Stimulated activated CD8-positive, alpha-beta memory T cell treated with anti-CD3 and anti-CD28 coated beads, Interleukin-4, amount 100 ng/mL, for 4 hours (primary cell): ENCODE results near the gene DAZAP2.

ENCODE experiments used
- DNase-seq, 2 donors: peaks; one replicate each; pipeline ENCODE4 v3.0.0-alpha.2; 2020; ENCODE audit warnings: low read depth in 2 of 2, low spot score in 1 of 2

DAZAP2 gene

GRCh38 chr12:51238510-51239334 lies at the start of gene DAZAP2:
DAZAP2 (plus strand) TSS chr12:51238826; CDS start chr12:51238908, 82 bp downstream.
- DNase-seq = peak; percentile 77 to 91

- no peak for DNase-seq
Measured at GRCh38 chr12:51189790-51190355, 48.8 kb upstream of the DAZAP2 start.

GRCh38 chr12:51190820-51191219 lies 47.8 kb upstream of the DAZAP2 start:
- DNase-seq = no peak

GRCh38 chr12:51191516-51192283 lies 46.9 kb upstream of the DAZAP2 start:
- no peak for DNase-seq

GRCh38 chr12:51192284-51192671 lies 46.3 kb upstream of the DAZAP2 start:
- DNase-seq = no peak

- no peak for DNase-seq
Measured at GRCh38 chr12:51195841-51196240, 42.8 kb upstream of the DAZAP2 start.

GRCh38 chr12:51196547-51196946 lies 42.1 kb upstream of the DAZAP2 start:
- no peak for DNase-seq

- no peak for DNase-seq
Measured at GRCh38 chr12:51197736-51198567, 40.7 kb upstream of the DAZAP2 start.

- no peak for DNase-seq
Measured at GRCh38 chr12:51198568-51199365, 39.9 kb upstream of the DAZAP2 start.

- no peak for DNase-seq
Measured at GRCh38 chr12:51199366-51199945, 39.2 kb upstream of the DAZAP2 start.

- DNase-seq = no peak
Measured at GRCh38 chr12:51200156-51200555, 38.5 kb upstream of the DAZAP2 start.

- no peak for DNase-seq
Measured at GRCh38 chr12:51200806-51201205, 37.8 kb upstream of the DAZAP2 start.

- DNase-seq = no peak
Measured at GRCh38 chr12:51202718-51203117, 35.9 kb upstream of the DAZAP2 start.

- DNase-seq = no peak
Measured at GRCh38 chr12:51205350-51205749, 33.3 kb upstream of the DAZAP2 start.

GRCh38 chr12:51208016-51208660 lies 30.5 kb upstream of the DAZAP2 start:
- no peak for DNase-seq

- DNase-seq = no peak
Measured at GRCh38 chr12:51209259-51209658, 29.4 kb upstream of the DAZAP2 start.

GRCh38 chr12:51210690-51211395 lies 27.8 kb upstream of the DAZAP2 start:
- DNase-seq = no peak

- no peak for DNase-seq
Measured at GRCh38 chr12:51214895-51215294, 23.7 kb upstream of the DAZAP2 start.

- no peak for DNase-seq
Measured at GRCh38 chr12:51216642-51217041, 22.0 kb upstream of the DAZAP2 start.
